Large intestine (tissue), 3 donors: ENCODE results near the gene MBD5. TPM values are rescaled to one million over a fixed set of nuclear protein-coding genes. Genes with fewer than 3 reads are reported as not detected.

ENCODE experiments used
- DNase-seq, 2 donors: peaks; one replicate each; pipeline versions ENCODE4 v3.0.0 to v3.0.0-alpha.2; 2013
- H3K27ac ChIP-seq: one replicate; pipeline ENCODE4 v1.5.1; 2013; ENCODE audit warnings: low read length
- H3K27me3 ChIP-seq: 2 replicates; pipeline ENCODE4 v1.6.1; 2013; ENCODE audit warnings: low read length; ENCODE audit not compliant: control insufficient read depth, insufficient read depth
- H3K36me3 ChIP-seq: 2 replicates; pipeline ENCODE4 v1.6.1; 2013; ENCODE audit warnings: low read length; ENCODE audit not compliant: control insufficient read depth, insufficient read depth
- H3K4me1 ChIP-seq: one replicate; pipeline ENCODE4 v1.6.1; 2013; ENCODE audit warnings: low read length; ENCODE audit not compliant: control insufficient read depth, insufficient read depth
- H3K4me3 ChIP-seq: one replicate; pipeline ENCODE4 v1.5.1; 2013; ENCODE audit warnings: low read length
- H3K9me3 ChIP-seq: one replicate; pipeline ENCODE4 v1.6.1; 2013; ENCODE audit warnings: mild to moderate bottlenecking, low read depth, low read length, moderate library complexity; ENCODE audit not compliant: control insufficient read depth
- WGBS: methylation state at CpG from one replicate; pipeline ENCODE4 v1.1.5; 2013; ENCODE audit warnings: low lambda C conversion rate; ENCODE audit not compliant: insufficient coverage; 5-methylcytosine and 5-hydroxymethylcytosine counted together
- polyA plus RNA-seq: library from polyadenylated mRNA; unstranded; fragments of 120-200 nt; gene quantifications from one replicate; pipeline ENCODE4 v1.2.1, GENCODE V29; 2013

Gene MBD5
- polyA plus RNA-seq, 1 donor: 18.7 TPM

DNA sequence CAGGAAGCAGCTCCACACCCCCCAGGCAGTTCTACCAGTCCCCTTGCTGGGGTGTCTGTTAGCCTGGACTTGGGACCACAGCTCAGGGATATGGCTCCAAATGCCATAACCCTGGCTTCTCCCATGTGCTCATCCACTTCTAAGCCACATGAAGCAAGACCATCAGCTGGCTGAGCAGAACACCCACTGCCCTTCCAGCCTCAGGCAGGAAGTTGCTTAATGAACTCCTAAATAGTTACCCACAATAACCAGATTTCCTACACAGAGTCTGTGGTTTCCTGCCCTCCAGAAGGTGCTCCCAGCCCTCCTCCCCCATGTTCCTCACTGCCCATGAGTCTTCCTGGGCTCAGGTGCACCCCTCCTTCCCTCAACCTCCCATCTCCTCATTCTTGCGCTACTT, 525.4 kb downstream of the MBD5 start:
- WGBS: no CpG with 5 or more reads among the region's 1 CpG
- Histone ChIP-seq H3K4me1 (no peaks in the 10 kb centered on the region), H3K9me3 (no peaks in the 10 kb centered on the region), H3K4me3 (no peak overlapping the region), H3K36me3 (no peaks in the 10 kb centered on the region), H3K27ac (no peak overlapping the region), H3K27me3 (no peaks in the 10 kb centered on the region)
- no peak for DNase-seq

DNA sequence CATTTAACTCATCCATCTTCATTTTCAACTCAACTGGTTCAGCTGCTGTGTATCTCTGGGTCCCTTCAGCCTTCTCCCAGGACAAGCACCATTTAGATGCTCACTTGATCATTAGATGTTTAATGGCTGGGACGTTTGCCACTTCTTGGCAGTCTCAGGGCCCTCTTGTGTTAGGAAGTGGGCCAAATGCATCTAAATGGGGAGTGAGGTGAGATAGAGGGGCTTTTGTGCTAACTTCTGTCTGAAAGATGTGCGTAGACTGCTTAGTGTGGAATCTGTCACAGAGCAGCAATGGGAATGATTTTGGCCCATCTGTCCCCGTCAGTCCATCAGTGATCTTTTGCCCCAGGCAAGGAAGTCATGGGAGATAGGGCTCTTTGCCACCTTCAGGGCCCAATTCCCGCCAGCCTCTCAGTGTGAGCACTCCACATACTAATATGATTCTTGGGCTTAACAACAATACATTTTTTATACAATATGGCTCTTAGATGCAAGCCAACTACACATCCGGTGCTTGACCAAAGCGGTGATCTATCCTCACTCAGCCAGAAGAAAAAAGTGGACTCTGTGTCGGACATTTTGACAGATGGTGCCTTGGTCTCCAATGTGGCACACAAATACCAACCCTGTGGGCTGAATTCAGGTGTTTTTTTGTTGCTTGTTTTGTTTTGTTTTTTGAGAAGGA, 528.0 kb downstream of the MBD5 start:
- no peak overlapping the region for H3K27ac ChIP-seq
- WGBS: no CpG with 5 or more reads among the region's 7 CpGs
- no peaks in the 10 kb centered on the region for H3K27me3 ChIP-seq
- no peaks in the 10 kb centered on the region for H3K9me3 ChIP-seq
- H3K4me3 ChIP-seq: no peak overlapping the region
- no peaks in the 10 kb centered on the region for H3K4me1 ChIP-seq
- no peaks in the 10 kb centered on the region for H3K36me3 ChIP-seq
- DNase-seq: no peak

DNA sequence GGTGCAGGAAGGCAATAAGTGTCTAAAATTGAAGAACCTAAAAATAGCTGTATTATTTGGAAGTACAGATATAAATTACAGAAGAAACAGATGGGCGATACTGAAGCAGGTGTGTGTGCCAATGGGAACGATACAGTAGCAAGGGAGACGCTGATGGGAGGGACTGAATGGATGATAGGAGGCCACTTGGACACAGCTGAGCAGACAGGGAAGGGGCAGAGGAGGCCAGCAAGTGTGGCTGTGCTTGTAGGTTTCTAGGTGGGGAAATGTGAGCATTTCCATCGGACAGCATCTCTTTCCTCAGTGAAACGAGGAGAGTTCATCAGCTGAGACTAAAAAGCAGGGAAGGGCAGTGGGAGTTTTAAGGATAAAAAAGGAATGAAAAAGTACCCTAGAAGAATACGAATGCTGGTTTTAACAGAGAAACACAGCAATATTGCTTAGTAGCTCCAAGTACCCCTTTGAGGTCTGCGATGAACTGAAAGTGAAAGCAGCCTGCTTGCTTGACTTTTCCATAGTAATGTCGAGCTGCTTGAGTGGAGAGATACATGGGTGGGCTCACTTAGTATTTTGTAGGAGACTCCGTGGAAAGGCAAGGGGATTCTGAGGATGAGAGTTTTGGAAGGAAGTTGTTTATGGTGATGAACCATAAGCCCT, 531.9 kb downstream of the MBD5 start:
- Histone ChIP-seq H3K27ac (no peak overlapping the region), H3K4me3 (no peak overlapping the region), H3K9me3 (no peaks in the 10 kb centered on the region), H3K36me3 (no peaks in the 10 kb centered on the region), H3K27me3 (peaks cover 3% of the 10 kb centered on the region), H3K4me1 (no peaks in the 10 kb centered on the region)
- WGBS: 85% methylated on average over 4 of the region's 9 CpGs
- DNase-seq: peak; percentile 9 to 17

DNA sequence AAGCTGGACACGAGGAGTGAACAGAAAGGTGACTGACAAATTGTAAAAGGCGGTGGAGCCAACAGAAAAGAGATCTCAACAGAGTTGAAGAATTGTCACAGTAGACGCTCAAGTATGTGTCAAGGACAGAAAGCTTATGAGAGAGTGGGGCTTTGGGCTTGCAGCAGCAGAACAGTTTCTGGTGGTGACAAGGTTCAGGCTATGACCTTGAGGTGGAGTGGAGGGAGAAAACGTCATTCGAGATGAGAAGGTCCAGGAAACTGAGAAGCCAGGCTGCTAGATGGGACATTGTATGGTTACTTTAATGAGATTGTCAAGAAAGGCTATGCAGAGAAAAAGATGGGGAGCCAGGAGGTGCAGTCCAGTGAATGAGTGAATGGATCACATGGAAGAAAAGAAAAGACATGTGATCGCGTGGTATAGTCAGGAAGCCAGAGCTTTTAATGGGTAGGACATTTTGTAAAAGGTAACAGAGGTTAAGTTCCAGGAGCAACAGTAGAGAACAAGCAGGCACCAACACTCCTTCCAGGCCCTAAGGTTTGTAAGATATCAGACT, 532.5 kb downstream of the MBD5 start:
- Histone ChIP-seq H3K27ac (no peak overlapping the region), H3K4me1 (no peaks in the 10 kb centered on the region), H3K9me3 (no peaks in the 10 kb centered on the region), H3K27me3 (peaks cover 3% of the 10 kb centered on the region), H3K4me3 (no peak overlapping the region), H3K36me3 (no peaks in the 10 kb centered on the region)
- no peak for DNase-seq
- 88% methylated on average over 2 of the region's 7 CpGs for WGBS

DNA sequence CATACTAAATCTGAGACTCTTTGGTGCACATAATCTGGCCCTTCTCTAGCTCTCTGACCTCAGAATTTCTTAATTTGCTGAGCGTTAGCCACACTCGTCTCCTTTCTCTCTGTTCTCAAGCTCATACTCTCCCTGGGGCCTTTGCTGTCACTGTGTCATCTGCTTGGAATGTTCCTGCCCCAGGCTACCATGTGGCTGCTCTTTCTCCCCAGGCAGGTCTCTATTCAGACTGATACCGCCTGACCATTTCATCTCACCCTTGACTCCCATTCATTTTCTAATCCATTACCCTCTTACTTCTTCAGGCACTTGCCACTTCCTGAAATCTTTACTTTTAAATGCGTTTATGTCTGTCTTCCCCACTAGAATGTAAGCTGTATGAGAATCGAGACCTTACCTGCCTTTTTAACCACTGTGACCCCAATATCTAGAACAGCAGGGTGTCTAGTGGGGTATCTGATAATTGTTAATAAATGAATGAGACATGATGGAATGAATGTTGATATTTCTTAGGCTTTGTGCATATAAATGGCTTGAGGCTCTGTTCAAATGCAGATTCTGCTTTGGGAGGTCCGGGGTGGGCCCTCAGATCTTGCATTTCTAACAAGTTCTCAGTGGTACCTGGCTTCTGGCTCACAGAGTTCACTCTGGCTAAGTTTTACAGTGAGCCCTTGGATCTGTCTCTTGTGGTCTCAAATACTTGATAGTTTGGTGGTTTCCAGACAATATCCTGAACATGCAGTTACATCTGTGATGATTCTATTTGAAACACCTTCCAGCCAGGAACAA, 533.8 kb downstream of the MBD5 start:
- Histone ChIP-seq H3K27me3 (peaks cover 3% of the 10 kb centered on the region), H3K4me3 (no peak overlapping the region), H3K9me3 (no peaks in the 10 kb centered on the region), H3K27ac (no peak overlapping the region), H3K36me3 (no peaks in the 10 kb centered on the region), H3K4me1 (no peaks in the 10 kb centered on the region)
- DNase-seq: no peak
- WGBS: 100% methylated on average over 1 of the region's 6 CpGs

DNA sequence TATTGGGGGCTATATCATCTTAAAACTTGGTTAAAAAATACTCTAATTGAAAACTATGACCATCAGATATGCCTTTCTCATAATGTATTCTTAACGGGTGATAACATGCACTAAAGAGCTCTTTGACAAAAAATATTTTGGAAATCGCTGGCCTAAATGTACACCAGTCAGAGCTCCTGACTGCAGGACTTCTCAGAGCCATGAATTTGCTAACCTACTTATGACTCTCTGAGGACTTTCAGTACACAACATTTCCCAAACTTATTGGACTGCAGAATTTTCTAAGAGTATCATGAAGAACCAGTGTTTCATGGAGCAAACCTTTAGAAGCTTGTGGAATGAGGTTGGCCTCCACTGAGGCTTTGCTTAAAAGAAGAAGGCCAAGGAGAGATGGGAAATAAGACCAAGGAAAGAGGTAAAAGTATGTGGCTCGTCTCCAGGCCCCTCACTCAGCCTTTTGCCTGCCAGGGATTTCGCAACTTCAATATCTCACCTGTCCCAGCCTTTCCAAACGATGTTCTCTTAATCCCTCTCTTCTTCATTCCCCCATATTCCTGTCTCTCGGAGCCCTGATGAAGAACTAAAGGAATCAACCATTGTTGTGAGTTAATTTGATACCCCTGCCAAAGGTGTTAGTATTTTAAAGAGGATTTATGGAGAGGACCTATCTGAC, 534.9 kb downstream of the MBD5 start:
- H3K27me3 ChIP-seq: peaks cover 4% of the 10 kb centered on the region
- H3K9me3 ChIP-seq: no peaks in the 10 kb centered on the region
- H3K36me3 ChIP-seq: no peaks in the 10 kb centered on the region
- no peak overlapping the region for H3K27ac ChIP-seq
- no peak overlapping the region for H3K4me3 ChIP-seq
- no peaks in the 10 kb centered on the region for H3K4me1 ChIP-seq
- WGBS: 100% methylated on average over 1 of the region's 6 CpGs
- no peak for DNase-seq

DNA sequence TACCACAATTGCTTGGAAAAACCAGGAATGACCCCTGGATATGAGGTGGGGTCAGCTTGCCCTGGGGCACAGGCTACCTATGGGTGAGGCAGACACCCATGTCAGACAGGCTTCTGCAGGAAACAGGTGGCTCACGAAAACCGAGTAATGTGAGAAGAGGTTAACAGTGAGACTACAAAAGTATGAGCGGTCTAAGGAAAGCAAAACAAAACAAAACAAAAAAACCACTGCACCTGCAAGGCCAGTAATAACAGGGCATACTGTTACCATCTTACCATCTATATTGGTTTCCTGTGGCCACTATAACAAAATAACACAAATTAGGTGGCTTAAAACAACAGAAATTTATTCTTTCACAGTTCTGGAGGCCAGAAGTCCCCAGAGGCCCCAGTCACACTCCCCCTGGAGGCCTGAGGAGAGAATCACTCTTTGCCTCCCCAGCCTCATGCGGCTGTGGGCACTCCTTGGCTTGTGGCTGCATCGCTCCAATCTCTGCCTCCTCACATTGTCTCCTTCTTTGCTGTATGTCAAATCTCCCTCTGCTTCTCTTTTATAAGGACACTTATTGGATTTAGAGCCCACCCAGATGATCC, 537.0 kb downstream of the MBD5 start:
- WGBS: 92% methylated on average over 2 of the region's 5 CpGs
- no peak for DNase-seq
- no peaks in the 10 kb centered on the region for H3K9me3 ChIP-seq
- H3K27me3 ChIP-seq: peaks cover 5% of the 10 kb centered on the region
- H3K36me3 ChIP-seq: no peaks in the 10 kb centered on the region
- H3K4me3 ChIP-seq: no peak overlapping the region
- no peak overlapping the region for H3K27ac ChIP-seq
- H3K4me1 ChIP-seq: no peaks in the 10 kb centered on the region

DNA sequence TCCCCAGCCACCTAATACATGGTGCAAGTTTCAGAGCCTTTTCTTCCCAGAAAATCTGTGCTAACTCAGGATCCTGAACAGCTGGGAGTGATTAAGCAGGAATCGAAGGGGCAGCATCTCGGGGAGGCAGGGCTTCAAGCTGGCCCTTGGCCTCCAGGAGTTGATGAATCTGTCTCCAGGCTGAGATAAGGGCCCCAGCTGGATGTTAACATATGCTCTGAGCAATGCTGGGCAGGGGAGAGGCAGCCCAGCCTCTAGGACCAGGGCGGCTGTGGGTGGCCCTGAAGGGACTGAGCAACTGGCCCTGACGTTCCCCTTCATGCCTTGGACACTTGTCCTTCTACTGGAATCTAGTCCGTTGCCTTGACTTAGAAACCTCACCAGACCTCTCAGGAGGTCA, 539.6 kb downstream of the MBD5 start:
- WGBS: no CpG with 5 or more reads among the region's 5 CpGs
- no peak overlapping the region for H3K27ac ChIP-seq
- no peak for DNase-seq
- H3K36me3 ChIP-seq: no peaks in the 10 kb centered on the region
- H3K27me3 ChIP-seq: peaks cover 5% of the 10 kb centered on the region
- no peaks in the 10 kb centered on the region for H3K9me3 ChIP-seq
- H3K4me3 ChIP-seq: no peak overlapping the region
- no peaks in the 10 kb centered on the region for H3K4me1 ChIP-seq

DNA sequence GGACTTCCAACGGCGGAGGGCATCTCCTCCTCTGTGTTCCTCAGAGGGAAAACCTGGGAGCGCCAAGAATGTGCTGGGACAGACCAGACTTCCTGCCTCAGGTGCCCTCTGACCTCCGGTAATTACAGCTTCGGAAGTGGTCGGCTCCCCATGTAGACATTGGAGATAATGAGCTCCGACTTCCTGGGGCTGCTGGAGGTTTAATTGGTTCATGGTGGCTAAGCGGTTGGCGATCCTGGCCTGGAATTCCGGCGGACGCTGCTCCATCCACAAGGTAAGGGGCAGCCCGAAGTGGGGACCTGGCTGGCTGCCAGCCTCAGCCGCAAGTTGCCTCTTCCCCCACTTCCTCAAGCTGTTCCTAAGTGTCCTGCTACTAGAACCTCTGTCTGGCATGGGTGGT, 540.5 kb downstream of the MBD5 start:
- H3K4me3 ChIP-seq: no peak overlapping the region
- no CpG with 5 or more reads among the region's 14 CpGs for WGBS
- no peak for DNase-seq
- peaks cover 5% of the 10 kb centered on the region for H3K27me3 ChIP-seq
- no peaks in the 10 kb centered on the region for H3K36me3 ChIP-seq
- H3K9me3 ChIP-seq: no peaks in the 10 kb centered on the region
- no peak overlapping the region for H3K27ac ChIP-seq
- no peaks in the 10 kb centered on the region for H3K4me1 ChIP-seq
